Tibial nerve (tissue), 4 donors: ENCODE results near the gene FBXW11.

Experiments
- EP300 ChIP-seq, 2 donors: sonication (generic); formaldehyde crosslinking; IDR thresholded peaks; one replicate each; pipeline ENCODE4 v1.6.1; 2017; ENCODE audit warnings: antibody characterized with exemption in 2 of 2, mild to moderate bottlenecking in 1 of 2
- TF ChIP-seq, protein P1 (sequence below), 5 experiments: fragments of 200-600 bp in 3 of 5; fragments of 450-650 bp in 2 of 5; sonication (generic) in 3 of 5; IDR thresholded peaks; one replicate each; pipeline ENCODE4 v1.5.1; 2016 to 2019; ENCODE audit warnings: antibody characterized with exemption in 5 of 5, mild to moderate bottlenecking in 3 of 5, moderate library complexity in 2 of 5

DNA sequence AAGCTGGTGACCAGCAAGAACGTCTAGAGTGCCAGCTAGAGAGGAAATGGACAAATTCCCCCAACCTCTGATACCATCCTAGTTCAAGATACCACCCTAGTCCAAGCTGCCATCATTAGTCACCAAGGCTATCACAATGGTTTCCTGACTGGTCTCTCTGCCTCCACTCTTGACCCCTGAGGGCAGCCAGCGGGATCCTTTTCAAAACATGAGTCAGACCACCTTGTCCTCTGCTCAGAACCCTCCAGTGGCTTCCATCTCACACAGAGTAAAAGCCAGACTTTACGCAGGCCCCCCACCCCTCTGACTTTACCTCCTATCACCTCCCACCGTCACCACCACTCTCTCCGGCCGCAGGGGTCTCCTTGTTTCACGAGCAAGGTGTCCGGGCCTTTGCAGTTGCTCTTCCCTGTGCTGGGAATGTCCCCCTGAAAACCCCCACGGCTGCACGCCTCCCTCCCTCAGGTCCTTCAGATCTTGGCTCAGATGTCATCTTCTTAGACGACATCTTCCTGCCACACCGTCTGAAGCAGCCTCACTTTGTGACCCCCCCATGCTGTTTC is 42.2 kb upstream of the FBXW11 start:
- TF ChIP-seq, protein P1, sequence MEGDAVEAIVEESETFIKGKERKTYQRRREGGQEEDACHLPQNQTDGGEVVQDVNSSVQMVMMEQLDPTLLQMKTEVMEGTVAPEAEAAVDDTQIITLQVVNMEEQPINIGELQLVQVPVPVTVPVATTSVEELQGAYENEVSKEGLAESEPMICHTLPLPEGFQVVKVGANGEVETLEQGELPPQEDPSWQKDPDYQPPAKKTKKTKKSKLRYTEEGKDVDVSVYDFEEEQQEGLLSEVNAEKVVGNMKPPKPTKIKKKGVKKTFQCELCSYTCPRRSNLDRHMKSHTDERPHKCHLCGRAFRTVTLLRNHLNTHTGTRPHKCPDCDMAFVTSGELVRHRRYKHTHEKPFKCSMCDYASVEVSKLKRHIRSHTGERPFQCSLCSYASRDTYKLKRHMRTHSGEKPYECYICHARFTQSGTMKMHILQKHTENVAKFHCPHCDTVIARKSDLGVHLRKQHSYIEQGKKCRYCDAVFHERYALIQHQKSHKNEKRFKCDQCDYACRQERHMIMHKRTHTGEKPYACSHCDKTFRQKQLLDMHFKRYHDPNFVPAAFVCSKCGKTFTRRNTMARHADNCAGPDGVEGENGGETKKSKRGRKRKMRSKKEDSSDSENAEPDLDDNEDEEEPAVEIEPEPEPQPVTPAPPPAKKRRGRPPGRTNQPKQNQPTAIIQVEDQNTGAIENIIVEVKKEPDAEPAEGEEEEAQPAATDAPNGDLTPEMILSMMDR (IDR thresholded peaks at IDR 0.05): no peak
- no peak for TF ChIP-seq EP300 (IDR thresholded peaks at IDR 0.05)
